Brain microvascular endothelial cell (primary cell): Measurements from ENCODE around the gene ITFG2.

Experiments used
- DNase-seq: peaks from one replicate; pipeline ENCODE4 v3.0.0-alpha.2; 2020
- H3K27ac ChIP-seq: fragments of 250-450 bp; sonication (Bioruptor Pico); 2 replicates; pipeline ENCODE4 v1.5.1; 2020; ENCODE audit warnings: mild to moderate bottlenecking, moderate library complexity
- H3K27me3 ChIP-seq: fragments of 250-450 bp; sonication (Bioruptor Pico); replicated peaks from 2 replicates; pipeline ENCODE4 v1.5.1; 2020; ENCODE audit warnings: mild to moderate bottlenecking
- H3K36me3 ChIP-seq: fragments of 250-450 bp; sonication (Bioruptor Pico); replicated peaks from 2 replicates; pipeline ENCODE4 v1.5.1; 2020; ENCODE audit warnings: mild to moderate bottlenecking
- H3K4me3 ChIP-seq: 2 replicates; pipeline ENCODE4 v1.5.1; 2011; ENCODE audit warnings: low read depth, mild to moderate bottlenecking, control low read depth, low read length, moderate library complexity
- in situ Hi-C: cut with HindIII; loops from 2 replicates; pipeline ENCODE4 v1.10.0; 2017; ENCODE audit warnings: low sequenced_read_pairs, low pct_ligation_motif_present
- TF ChIP-seq, protein P1 (sequence below): IDR thresholded peaks from 2 replicates; pipeline ENCODE4 v1.5.1; 2011; ENCODE audit warnings: low read depth, mild to moderate bottlenecking, moderate library complexity, low read length, control low read depth, inconsistent platforms; ENCODE audit errors: missing control alignments

The ITFG2 gene

DNA sequence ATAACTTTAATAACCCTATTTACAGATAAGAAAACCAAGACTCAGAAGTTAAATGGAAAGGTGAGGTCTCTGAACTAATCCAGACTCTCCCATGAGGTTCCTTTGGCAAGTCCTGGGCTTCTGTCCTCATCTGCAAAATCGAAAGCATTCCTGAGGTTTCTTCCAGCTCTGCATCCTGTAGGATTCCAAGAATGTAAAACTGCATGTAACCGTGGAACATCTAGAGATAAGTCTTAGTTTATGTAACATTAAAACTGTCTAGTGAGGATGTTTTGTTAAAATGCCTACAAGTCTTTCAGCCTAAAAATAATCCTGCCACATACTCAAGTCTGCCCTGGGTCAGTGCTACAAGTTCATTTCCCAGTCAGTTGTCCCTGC, 7.3 kb upstream of the ITFG2 start:
- Histone ChIP-seq H3K36me3 (peaks cover 34% of the 10 kb centered on the region), H3K27ac (peak overlapping the region; percentile 70), H3K4me3 (no peak overlapping the region), H3K27me3 (no peaks in the 10 kb centered on the region)
- in situ Hi-C loops = no loop called here
- DNase-seq = peak; percentile 29
- TF ChIP-seq, protein P1, sequence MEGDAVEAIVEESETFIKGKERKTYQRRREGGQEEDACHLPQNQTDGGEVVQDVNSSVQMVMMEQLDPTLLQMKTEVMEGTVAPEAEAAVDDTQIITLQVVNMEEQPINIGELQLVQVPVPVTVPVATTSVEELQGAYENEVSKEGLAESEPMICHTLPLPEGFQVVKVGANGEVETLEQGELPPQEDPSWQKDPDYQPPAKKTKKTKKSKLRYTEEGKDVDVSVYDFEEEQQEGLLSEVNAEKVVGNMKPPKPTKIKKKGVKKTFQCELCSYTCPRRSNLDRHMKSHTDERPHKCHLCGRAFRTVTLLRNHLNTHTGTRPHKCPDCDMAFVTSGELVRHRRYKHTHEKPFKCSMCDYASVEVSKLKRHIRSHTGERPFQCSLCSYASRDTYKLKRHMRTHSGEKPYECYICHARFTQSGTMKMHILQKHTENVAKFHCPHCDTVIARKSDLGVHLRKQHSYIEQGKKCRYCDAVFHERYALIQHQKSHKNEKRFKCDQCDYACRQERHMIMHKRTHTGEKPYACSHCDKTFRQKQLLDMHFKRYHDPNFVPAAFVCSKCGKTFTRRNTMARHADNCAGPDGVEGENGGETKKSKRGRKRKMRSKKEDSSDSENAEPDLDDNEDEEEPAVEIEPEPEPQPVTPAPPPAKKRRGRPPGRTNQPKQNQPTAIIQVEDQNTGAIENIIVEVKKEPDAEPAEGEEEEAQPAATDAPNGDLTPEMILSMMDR = no peak

DNA sequence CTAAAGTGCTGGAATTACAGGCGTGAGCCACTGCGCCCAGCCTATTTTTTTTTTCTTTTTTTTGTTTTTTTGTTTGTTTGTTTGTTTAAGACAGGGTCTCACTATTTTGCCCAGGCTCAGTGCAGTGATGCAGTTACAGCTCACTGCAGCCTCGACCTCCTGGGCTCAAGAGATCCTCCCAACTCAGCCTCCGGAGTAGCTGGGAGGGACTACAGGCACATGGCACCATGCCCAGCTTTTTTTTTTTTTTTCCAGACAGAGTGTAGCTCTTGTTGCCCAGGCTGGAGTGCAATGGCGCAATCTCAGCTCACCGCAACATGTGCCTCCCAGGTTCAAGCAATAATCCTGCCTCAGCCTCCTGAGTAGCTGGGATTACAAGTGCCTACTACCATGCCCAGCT, 5.8 kb upstream of the ITFG2 start:
- H3K27ac ChIP-seq = no peak overlapping the region
- TF ChIP-seq, protein P1 = no peak
- peaks cover 22% of the 10 kb centered on the region for H3K36me3 ChIP-seq
- no peaks in the 10 kb centered on the region for H3K27me3 ChIP-seq
- in situ Hi-C loops = no loop called here
- H3K4me3 ChIP-seq = no peak overlapping the region
- DNase-seq = no peak

DNA sequence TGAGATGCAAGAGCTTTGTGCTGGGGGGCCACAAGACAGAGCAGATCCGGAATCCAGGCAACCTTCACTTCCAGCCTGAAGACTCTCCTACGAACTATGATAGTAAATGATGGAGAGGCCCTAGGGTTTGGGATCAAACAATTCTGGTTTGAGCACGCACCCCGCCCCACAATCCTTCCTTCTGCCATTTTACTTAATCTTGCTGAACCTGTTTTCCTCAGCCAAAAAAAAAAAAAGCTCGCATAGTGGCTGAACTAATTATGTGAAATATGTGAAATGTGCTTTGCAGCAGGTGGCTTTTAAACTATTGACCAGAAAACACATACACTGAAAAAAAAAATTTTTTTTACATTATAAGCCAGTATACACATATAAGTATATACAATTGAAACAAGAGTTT, 667 bp upstream of the ITFG2 start:
- no peaks in the 10 kb centered on the region for H3K27me3 ChIP-seq
- DNase-seq = no peak
- peak overlapping the region; percentile 50 for H3K4me3 ChIP-seq
- in situ Hi-C loops = no loop called here
- H3K36me3 ChIP-seq = no peaks in the 10 kb centered on the region
- TF ChIP-seq, protein P1 = no peak
- H3K27ac ChIP-seq = no peak overlapping the region

DNA sequence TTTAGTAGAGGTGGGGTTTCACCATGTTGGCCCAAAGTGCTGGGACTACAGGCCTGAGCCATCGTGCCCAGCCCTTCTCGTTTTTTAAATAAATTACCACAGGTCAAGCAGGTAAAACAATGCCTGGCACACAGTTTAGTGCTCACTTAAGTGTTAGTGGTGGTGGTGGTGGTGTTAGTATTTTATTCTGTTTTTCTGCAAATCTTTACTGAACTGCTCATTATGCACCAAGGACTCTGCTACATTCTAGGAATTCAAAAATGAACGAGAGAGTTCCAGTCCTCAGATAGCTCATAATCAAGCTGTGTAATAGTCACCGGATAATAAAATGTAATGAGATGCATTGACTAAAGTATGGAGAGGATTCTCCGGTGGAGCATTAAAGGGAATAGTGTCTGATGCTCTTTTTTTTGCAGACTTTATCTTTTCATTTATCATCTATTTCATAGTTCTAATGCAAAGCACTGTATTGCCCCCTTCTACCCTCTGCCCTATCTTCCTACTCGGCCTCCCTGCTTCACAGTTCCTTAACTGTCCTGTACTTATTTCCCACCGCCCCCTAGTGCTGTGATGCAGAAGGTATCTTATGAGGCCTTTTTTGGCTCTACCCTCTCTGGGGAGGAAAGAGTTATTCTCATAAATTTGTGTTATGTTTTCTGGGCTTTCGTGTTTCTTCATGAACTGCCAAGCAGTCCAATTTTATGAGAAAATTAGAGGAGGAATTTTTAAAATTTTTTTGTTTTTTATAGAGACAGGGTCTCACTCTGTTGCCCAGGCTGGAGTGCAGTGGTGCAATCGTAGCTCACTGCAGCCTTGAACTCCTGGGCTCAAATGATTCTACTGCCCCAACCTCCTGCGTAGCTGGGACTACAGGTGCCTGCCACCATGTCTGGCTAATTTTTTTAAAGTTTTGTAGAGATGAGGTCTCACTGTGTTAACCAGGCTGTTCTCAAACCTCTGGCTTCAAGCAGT, 1.0 kb downstream of the ITFG2 start:
- TF ChIP-seq, protein P1 = peak; percentile 83
- peak overlapping the region; percentile 93 for H3K27ac ChIP-seq

DNA sequence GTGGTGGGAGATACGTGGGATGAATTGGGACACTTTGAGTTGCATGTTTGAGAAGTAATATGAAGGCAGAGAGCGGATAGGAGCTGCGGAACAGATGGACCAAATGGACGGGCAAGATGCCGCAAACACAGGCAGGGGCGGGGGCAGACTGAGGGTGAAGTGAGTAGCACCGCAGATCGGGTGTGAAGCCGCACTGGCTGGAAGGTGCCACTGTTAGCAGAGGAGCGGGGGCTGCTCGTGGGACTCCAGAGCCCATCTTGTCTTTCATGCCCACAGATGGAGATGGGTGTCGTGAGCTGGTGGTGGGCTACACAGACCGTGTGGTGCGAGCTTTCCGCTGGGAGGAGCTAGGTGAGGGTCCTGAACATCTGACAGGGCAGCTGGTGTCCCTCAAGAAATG, 7.3 kb downstream of the ITFG2 start:
- Histone ChIP-seq H3K36me3 (peaks cover 53% of the 10 kb centered on the region), H3K27ac (no peak overlapping the region), H3K27me3 (no peaks in the 10 kb centered on the region), H3K4me3 (no peak overlapping the region)
- in situ Hi-C loops = no loop called here
- TF ChIP-seq, protein P1 = no peak
- DNase-seq = no peak

More for the DNA sequence above, 1.0 kb downstream of the ITFG2 start:
- Histone ChIP-seq H3K4me3 (peak overlapping the region; percentile 68), H3K27me3 (no peaks in the 10 kb centered on the region), H3K36me3 (peaks cover 10% of the 10 kb centered on the region)
- DNase-seq = peak; percentile 69
- in situ Hi-C loops = no loop called here

DNA sequence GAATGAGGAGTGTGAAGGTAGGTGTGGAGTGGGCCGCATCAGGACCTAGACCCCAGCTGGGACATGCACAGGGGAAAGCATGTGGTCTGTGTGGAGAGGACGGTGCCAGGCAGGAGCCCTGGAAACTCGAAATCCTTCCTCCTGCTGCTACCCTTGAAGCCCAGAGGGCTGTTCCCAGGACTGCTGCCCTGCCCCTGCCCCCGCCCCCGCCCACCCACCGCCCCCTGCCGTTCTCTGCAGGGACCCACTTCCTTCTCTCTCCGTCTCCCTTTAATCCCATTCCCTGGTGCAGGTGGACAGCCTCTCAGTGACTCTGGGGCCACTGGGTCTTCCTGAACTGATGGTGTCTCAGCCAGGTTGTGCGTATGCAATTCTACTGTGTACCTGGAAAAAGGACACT, 8.0 kb downstream of the ITFG2 start:
- in situ Hi-C loops = no loop called here
- Histone ChIP-seq H3K27ac (no peak overlapping the region), H3K4me3 (no peak overlapping the region), H3K27me3 (no peaks in the 10 kb centered on the region), H3K36me3 (peaks cover 58% of the 10 kb centered on the region)
- TF ChIP-seq, protein P1 = no peak
- DNase-seq = no peak
